ENCODE measurements around the gene PAXIP1. TPM values are rescaled to one million over a fixed set of nuclear protein-coding genes. Genes with fewer than 3 reads are reported as not detected.

The PAXIP1 gene
- total and polyA plus RNA-seq, 10 of the 15 experiments (the other 5 are each of a cell fraction or from before 2014, with no cell fraction given) = 7.3 to 27.2 (median 18.1) TPM

- TF ChIP-seq CHD2 (IDR thresholded peaks at IDR 0.05; ENCODE audit: borderline replicate concordance, low read depth, low read length) (no peak; the same call in 1 of the 2 replicates), NBN (IDR thresholded peaks at IDR 0.05) (no peak), HDAC6 (IDR thresholded peaks at IDR 0.05; ENCODE audit: unreplicated experiment) (no peak), CHD4 (IDR thresholded peaks at IDR 0.05) (no peak), RB1 (IDR thresholded peaks at IDR 0.05; ENCODE audit: borderline replicate concordance) (peak; percentile 98), SPI1 (IDR thresholded peaks at IDR 0.05; ENCODE audit: borderline replicate concordance, insufficient read depth, low read depth, low read length) (no peak), MXI1 (IDR thresholded peaks at IDR 0.05; ENCODE audit: low read depth, low read length) (no peak), POU2F2 (IDR thresholded peaks at IDR 0.05; ENCODE audit: borderline replicate concordance, low read depth, low read length) (no peak), HDAC2 (IDR thresholded peaks at IDR 0.05) (no peak), LARP7 (IDR thresholded peaks at IDR 0.05) (peak; percentile 88), JUND (IDR thresholded peaks at IDR 0.05; ENCODE audit: low read depth, low read length) (peak; percentile 100), CBX5 (IDR thresholded peaks at IDR 0.05; ENCODE audit: low read depth) (no peak), CREB1 (IDR thresholded peaks at IDR 0.05; ENCODE audit: low read depth) (no peak), TCF12 (IDR thresholded peaks at IDR 0.05; ENCODE audit: low read depth, low read length) (no peak), PML (IDR thresholded peaks at IDR 0.05; ENCODE audit: low read length) (no peak), ASH2L (IDR thresholded peaks at IDR 0.05; ENCODE audit: borderline replicate concordance, low read depth) (no peak), TCF7 (IDR thresholded peaks at IDR 0.05; ENCODE audit: borderline replicate concordance) (no peak), HCFC1 (IDR thresholded peaks at IDR 0.05; ENCODE audit: low read length) (no peak), EP300 (IDR thresholded peaks at IDR 0.05; ENCODE audit: borderline replicate concordance in 1 of 2, control insufficient read depth in 1 of 2, low read depth in 2 of 2, low read length in 2 of 2) (no peak), NFIC (IDR thresholded peaks at IDR 0.05; ENCODE audit: low read depth, low read length) (no peak), MAX (IDR thresholded peaks at IDR 0.05; ENCODE audit: low read depth, low read length) (no peak), ESRRA (IDR thresholded peaks at IDR 0.05; ENCODE audit: low read length) (no peak), SUZ12 (IDR thresholded peaks at IDR 0.05; ENCODE audit: unreplicated experiment) (no peak)
- TF ChIP-seq, protein P1, sequence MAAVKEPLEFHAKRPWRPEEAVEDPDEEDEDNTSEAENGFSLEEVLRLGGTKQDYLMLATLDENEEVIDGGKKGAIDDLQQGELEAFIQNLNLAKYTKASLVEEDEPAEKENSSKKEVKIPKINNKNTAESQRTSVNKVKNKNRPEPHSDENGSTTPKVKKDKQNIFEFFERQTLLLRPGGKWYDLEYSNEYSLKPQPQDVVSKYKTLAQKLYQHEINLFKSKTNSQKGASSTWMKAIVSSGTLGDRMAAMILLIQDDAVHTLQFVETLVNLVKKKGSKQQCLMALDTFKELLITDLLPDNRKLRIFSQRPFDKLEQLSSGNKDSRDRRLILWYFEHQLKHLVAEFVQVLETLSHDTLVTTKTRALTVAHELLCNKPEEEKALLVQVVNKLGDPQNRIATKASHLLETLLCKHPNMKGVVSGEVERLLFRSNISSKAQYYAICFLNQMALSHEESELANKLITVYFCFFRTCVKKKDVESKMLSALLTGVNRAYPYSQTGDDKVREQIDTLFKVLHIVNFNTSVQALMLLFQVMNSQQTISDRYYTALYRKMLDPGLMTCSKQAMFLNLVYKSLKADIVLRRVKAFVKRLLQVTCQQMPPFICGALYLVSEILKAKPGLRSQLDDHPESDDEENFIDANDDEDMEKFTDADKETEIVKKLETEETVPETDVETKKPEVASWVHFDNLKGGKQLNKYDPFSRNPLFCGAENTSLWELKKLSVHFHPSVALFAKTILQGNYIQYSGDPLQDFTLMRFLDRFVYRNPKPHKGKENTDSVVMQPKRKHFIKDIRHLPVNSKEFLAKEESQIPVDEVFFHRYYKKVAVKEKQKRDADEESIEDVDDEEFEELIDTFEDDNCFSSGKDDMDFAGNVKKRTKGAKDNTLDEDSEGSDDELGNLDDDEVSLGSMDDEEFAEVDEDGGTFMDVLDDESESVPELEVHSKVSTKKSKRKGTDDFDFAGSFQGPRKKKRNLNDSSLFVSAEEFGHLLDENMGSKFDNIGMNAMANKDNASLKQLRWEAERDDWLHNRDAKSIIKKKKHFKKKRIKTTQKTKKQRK (IDR thresholded peaks at IDR 0.05; ENCODE audit: low read depth, low read length) = no peak
- TF ChIP-seq, protein P2, sequence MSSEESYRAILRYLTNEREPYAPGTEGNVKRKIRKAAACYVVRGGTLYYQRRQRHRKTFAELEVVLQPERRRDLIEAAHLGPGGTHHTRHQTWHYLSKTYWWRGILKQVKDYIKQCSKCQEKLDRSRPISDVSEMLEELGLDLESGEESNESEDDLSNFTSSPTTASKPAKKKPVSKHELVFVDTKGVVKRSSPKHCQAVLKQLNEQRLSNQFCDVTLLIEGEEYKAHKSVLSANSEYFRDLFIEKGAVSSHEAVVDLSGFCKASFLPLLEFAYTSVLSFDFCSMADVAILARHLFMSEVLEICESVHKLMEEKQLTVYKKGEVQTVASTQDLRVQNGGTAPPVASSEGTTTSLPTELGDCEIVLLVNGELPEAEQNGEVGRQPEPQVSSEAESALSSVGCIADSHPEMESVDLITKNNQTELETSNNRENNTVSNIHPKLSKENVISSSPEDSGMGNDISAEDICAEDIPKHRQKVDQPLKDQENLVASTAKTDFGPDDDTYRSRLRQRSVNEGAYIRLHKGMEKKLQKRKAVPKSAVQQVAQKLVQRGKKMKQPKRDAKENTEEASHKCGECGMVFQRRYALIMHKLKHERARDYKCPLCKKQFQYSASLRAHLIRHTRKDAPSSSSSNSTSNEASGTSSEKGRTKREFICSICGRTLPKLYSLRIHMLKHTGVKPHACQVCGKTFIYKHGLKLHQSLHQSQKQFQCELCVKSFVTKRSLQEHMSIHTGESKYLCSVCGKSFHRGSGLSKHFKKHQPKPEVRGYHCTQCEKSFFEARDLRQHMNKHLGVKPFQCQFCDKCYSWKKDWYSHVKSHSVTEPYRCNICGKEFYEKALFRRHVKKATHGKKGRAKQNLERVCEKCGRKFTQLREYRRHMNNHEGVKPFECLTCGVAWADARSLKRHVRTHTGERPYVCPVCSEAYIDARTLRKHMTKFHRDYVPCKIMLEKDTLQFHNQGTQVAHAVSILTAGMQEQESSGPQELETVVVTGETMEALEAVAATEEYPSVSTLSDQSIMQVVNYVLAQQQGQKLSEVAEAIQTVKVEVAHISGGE (CRISPR knock-in tag; IDR thresholded peaks at IDR 0.05) = no peak
- TF ChIP-seq, protein P3, sequence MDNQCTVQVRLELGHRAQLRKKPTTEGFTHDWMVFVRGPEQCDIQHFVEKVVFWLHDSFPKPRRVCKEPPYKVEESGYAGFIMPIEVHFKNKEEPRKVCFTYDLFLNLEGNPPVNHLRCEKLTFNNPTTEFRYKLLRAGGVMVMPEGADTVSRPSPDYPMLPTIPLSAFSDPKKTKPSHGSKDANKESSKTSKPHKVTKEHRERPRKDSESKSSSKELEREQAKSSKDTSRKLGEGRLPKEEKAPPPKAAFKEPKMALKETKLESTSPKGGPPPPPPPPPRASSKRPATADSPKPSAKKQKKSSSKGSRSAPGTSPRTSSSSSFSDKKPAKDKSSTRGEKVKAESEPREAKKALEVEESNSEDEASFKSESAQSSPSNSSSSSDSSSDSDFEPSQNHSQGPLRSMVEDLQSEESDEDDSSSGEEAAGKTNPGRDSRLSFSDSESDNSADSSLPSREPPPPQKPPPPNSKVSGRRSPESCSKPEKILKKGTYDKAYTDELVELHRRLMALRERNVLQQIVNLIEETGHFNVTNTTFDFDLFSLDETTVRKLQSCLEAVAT (IDR thresholded peaks at IDR 0.05) = no peak
These were observed at the start of gene PAXIP1 (continued) for GRCh38 chr7:155003092-155003375.

All from GM12878 (cell line).